T47D (cell line): ENCODE data around the gene UTP20.

Source experiments
- DNase-seq, 2 experiments: peaks; one replicate each; pipeline versions ENCODE4 v3.0.0 to v3.0.0-alpha.2; 2011 to 2012; ENCODE audit warnings: low read depth in 1 of 2, low spot score in 1 of 2
- JUND ChIP-seq: IDR thresholded peaks from 2 replicates; pipeline ENCODE4 v1.6.1; 2012; ENCODE audit warnings: low read depth
- in situ Hi-C: cut with HindIII; loops from 2 replicates; pipeline ENCODE4 v1.10.0; 2016; ENCODE audit warnings: low sequenced_read_pairs, low pct_unique_long_range_greater_than_20kb

The UTP20 gene

GRCh38 chr12:101280006-101280505 lies at the start of gene UTP20:
TSS of gene UTP20 (plus strand) at chr12:101280105. CDS start at chr12:101280283, 178 bp downstream.
- DNase-seq: peak; percentile 57 to 93
- in situ Hi-C loops: no loop called here
- no peak for TF ChIP-seq JUND

- no peak for DNase-seq
- no peak for TF ChIP-seq JUND
- in situ Hi-C loops: no loop called here
Observed at GRCh38 chr12:101230547-101230946, 49.4 kb upstream of the UTP20 start.

GRCh38 chr12:101231636-101232035 lies 48.3 kb upstream of the UTP20 start:
- TF ChIP-seq JUND: no peak
- in situ Hi-C loops: no loop called here
- no peak for DNase-seq

- in situ Hi-C loops: no loop called here
- DNase-seq: no peak
- TF ChIP-seq JUND: no peak
Observed at GRCh38 chr12:101235686-101236085, 44.2 kb upstream of the UTP20 start.

- DNase-seq: no peak
- TF ChIP-seq JUND: no peak
- in situ Hi-C loops: no loop called here
Observed at GRCh38 chr12:101238306-101238705, 41.6 kb upstream of the UTP20 start.

- in situ Hi-C loops: no loop called here
- no peak for TF ChIP-seq JUND
- DNase-seq: no peak
Observed at GRCh38 chr12:101238800-101239329, 41.0 kb upstream of the UTP20 start.

- no peak for DNase-seq
- in situ Hi-C loops: no loop called here
- no peak for TF ChIP-seq JUND
Observed at GRCh38 chr12:101243074-101243473, 36.8 kb upstream of the UTP20 start.

GRCh38 chr12:101243616-101244015 lies 36.3 kb upstream of the UTP20 start:
- DNase-seq: no peak
- TF ChIP-seq JUND: no peak
- in situ Hi-C loops: no loop called here

GRCh38 chr12:101256266-101256665 lies 23.6 kb upstream of the UTP20 start:
- no peak for DNase-seq
- TF ChIP-seq JUND: no peak
- in situ Hi-C loops: no loop called here

GRCh38 chr12:101257357-101257756 lies 22.5 kb upstream of the UTP20 start:
- in situ Hi-C loops: no loop called here
- no peak for DNase-seq
- TF ChIP-seq JUND: no peak

GRCh38 chr12:101267111-101267510 lies 12.8 kb upstream of the UTP20 start:
- no peak for DNase-seq
- in situ Hi-C loops: no loop called here
- no peak for TF ChIP-seq JUND

GRCh38 chr12:101276433-101276832 lies 3.5 kb upstream of the UTP20 start:
- in situ Hi-C loops: no loop called here
- no peak for TF ChIP-seq JUND

GRCh38 chr12:101277443-101277842 lies 2.5 kb upstream of the UTP20 start:
- peak in 1 of 2 experiments; percentile 6 for DNase-seq
- in situ Hi-C loops: no loop called here
- TF ChIP-seq JUND: no peak

More at GRCh38 chr12:101276433-101276832, 3.5 kb upstream of the UTP20 start:
- DNase-seq: no peak

GRCh38 chr12:101287357-101287756 lies 7.5 kb downstream of the UTP20 start:
- TF ChIP-seq JUND: no peak
- DNase-seq: no peak
- in situ Hi-C loops: no loop called here
